GM10266 (cell line): Measurements from ENCODE around the gene DUOX2.

Source experiments
- DNase-seq: peaks from one replicate; pipeline ENCODE4 v3.0.0; 2012; ENCODE audit errors: extremely low spot score
- TF ChIP-seq, protein P1 (sequence below): IDR thresholded peaks from 2 replicates; pipeline ENCODE4 v1.5.1; 2012; ENCODE audit warnings: mild to moderate bottlenecking, low read depth; ENCODE audit not compliant: control insufficient read depth, insufficient read depth; ENCODE audit errors: missing control alignments

The DUOX2 gene

DNA sequence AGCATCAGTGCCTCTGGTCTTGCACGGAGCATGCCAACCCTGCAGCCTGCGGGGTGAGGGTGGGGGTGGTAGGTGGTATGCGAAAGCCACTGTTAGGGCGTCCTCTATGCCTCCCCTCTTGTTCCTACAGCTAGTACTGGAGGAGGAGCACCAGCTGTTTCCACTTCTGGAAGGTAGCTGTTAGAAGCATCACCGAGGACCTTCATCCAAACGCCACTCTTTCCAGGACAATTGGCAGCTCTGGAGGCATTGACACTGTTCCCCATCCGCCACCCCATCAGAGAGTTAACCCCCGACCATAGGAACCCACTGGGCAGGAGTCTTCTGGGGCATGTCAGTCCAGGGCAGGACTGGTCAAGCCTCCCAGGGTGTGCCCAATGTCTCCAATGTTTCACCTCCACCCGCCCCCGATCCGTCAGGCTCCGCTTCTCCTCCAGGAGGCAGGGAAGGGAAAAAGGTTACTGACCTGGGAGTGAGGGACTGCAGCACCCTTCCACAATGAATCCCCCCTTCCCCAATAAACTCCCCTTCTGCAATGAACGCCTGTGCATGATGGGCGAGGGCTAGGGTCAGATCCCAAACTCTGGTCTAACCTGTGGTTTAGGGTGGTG, 487 bp downstream of the DUOX2 start:
- DNase-seq, result peak; percentile 38
- TF ChIP-seq, protein P1, sequence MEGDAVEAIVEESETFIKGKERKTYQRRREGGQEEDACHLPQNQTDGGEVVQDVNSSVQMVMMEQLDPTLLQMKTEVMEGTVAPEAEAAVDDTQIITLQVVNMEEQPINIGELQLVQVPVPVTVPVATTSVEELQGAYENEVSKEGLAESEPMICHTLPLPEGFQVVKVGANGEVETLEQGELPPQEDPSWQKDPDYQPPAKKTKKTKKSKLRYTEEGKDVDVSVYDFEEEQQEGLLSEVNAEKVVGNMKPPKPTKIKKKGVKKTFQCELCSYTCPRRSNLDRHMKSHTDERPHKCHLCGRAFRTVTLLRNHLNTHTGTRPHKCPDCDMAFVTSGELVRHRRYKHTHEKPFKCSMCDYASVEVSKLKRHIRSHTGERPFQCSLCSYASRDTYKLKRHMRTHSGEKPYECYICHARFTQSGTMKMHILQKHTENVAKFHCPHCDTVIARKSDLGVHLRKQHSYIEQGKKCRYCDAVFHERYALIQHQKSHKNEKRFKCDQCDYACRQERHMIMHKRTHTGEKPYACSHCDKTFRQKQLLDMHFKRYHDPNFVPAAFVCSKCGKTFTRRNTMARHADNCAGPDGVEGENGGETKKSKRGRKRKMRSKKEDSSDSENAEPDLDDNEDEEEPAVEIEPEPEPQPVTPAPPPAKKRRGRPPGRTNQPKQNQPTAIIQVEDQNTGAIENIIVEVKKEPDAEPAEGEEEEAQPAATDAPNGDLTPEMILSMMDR, result no peak

DNA sequence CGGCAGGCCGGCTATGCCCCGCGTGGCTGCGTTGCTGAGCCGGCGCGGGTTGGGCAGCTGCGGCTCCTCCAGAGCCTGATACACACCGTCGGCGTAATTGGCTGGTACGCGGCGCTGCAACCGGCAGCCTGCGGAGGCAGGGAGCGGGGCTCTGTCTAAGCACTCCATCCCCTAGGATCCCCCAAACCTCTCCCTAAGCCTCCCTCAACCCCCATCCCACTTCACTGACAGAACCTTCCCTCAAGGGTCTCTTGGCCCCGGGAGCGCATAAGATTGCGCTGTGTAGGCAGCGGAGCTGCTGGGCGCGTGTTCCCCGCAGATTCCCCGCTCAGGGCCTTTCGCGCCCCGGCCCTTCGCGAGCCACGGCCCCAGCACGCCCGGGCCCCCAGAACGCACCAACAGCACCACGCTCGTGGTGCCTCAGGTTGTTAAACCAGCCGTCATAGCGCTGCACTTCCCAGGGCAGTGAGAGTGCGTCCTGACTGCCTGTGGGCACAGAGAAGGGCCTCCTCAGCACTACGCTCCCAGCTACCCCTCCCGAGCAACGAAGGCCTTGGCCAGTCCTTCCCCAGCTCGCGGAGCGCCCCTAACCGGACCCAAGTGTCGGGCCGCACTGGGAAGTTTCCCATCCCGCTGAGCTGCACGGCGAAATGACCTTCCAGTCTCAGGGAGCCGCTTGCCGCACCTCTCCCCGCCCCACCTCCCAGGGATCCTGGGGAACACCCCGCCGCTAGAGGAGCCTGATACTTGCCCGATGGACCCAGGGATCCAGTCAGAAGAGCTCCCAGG, 1.2 kb downstream of the DUOX2 start:
- peak; percentile 30 for DNase-seq
- TF ChIP-seq, protein P1, result no peak

DNA sequence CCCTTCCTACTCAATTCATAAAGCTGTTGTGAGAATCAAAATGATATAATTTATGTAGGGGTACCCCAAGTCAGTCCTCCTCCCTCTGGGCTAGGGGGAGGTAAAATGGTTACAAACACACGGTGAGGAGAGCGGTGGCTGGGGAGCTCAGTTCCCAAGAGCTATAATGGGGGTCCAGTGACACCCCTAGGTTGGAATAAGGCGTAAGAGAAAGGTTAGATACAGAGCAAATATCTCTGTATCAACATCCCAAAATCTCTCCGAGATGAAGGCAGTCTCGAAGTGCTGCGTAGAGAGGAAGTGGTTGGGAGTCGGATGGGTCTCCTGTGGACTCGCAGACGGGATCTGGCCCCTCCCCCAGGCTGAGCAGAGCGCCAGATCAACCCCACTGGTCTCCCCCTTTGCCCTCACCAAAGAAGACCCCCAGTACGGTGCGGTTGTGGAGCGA, 1.8 kb downstream of the DUOX2 start:
- TF ChIP-seq, protein P1, result no peak
- DNase-seq, result peak; percentile 45

DNA sequence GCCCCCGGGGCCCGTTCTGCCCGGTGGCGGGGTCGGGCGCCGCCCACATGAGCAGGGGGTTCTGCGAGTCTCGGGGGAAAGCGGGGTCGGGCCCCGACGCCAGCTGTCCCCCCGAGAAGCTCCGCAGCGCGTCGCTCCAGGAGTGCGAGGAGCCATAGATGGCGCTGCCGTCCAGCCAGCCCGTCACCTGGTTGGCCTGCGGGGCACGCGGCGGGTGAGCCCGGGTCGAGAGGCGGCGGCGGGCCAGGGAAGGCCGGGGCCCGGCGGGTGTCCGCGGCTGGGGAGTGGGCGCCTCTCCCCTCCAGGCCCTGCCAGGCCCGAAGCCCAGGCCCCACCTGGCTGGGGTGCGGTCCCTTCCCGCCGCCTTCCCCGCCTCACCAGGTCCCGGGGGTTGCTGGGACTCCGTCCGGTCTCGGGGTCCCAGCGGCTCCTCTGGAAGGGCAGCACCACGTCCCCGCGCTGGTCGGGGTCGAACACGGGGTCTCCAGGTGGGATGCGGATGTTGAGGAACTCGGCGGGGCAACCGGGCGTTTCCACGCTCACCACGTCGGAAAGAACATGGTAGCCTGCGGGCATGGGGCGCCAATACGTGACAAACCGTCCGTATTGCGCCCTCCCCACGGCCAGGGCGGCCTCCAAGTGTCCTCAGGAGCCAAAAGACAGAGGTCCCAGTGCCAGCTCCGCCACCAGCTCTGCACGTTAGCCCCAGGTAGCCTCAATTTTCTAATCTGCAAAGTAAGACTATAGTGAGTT, 2.4 kb downstream of the DUOX2 start:
- TF ChIP-seq, protein P1, result no peak
- DNase-seq, result no peak

DNA sequence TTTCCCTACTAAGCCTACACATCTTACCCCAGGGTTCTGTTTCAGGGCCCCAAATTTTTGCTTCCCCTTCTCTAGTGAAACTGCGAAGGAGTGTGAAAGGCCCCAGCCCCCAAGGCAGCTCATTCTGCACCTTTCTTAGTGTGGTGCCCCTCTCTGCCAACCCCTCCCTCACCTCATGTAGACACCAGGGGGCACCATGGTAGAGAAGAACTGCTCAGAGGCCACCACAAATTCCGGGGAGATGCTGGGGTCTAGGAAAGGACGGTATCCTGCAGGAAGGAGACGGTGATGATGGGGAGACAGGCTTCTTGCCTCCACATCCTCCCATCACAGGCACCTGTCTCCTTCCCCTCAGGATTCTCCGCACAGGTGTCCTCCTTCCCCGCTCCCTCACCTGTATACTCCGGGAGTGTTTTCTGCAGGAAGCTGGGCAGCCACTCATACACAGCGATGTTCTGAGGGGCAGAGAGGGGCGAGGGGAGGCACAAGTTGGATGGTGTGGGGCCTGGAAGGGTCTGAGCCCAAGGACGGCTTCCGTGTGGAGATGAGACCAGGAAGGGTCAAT, 3.6 kb downstream of the DUOX2 start:
- TF ChIP-seq, protein P1, result no peak
- no peak for DNase-seq

DNA sequence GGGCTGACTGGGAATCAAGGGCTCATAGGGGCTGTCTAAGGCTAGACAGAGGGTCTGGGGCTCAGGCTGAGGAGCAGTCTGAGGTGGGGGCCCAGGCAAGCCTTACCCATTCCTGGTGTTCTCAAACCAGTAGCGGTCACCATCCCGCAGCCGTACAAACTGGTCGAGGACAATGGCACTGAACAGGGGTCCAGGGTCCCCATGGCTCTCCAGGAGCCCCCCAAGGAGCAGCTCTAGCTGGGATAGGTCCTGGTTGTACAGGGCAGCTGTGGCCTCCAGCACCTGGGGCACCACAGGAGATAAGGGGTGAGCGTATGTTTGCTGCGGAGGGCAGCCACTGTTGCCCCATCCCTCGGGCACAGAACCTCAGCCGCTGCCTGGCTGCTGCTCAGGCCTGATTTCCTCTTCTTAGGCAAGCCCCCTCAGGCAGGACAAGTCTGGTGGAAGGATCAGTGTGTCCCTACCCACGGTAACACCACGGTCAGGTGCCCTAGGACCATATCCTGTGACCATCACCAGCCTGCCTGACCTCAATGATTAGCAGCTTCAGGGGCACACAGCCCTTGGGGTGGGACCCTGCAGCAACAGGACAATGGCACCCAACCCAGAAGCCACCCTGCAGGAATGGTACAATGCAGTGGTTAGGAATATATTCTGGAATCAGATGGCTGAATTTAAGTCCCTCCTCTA, 5.9 kb downstream of the DUOX2 start:
- TF ChIP-seq, protein P1, result no peak
- DNase-seq, result no peak
